PC-3 (cell line): ENCODE data around the gene MICALL1. TPM values are rescaled to one million over a fixed set of nuclear protein-coding genes. Genes with fewer than 3 reads are reported as not detected.
"Not testable (repeated sequence)": the region's sequence is repeated elsewhere in the genome, so short reads cannot be mapped to it uniquely, and the experiment has no call there.

Experiments used
- ATAC-seq: fragments of 200-7000 bp; cut with Tn5 transposase; 2 replicates; pipeline ENCODE4 v1.9.1; 2020; ENCODE audit warnings: mild to moderate bottlenecking, moderate library complexity
- BruUV-seq: library from RNA; stranded (reverse); fragments of 400-500 nt; replicated peaks from 2 replicates; lab custom pipeline; 2021; lab: Mats Ljungman, UMichigan
- CTCF ChIA-PET: fragments of 300-600 bp; sonication (Branson Sonifier 250); formaldehyde crosslinking; loops from one replicate; lab custom pipeline; 2022; ENCODE audit warnings: antibody characterized with exemption; lab: Charles Lee
- POLR2A ChIA-PET: fragments of 300-600 bp; sonication (Branson Sonifier 250); formaldehyde crosslinking; loops from one replicate; lab custom pipeline; 2022; ENCODE audit warnings: antibody characterized with exemption; ENCODE audit not compliant: unreplicated experiment; lab: Charles Lee
- DNase-seq: peaks from one replicate; pipeline ENCODE4 v3.0.0-alpha.2; 2015
- H2AFZ ChIP-seq: fragments of 300-600 bp; sonication (generic); 2 replicates; pipeline ENCODE4 v1.6.0; 2016; ENCODE audit warnings: antibody characterized with exemption, low read length
- H3F3A ChIP-seq: fragments of 300-600 bp; sonication (generic); one replicate; pipeline ENCODE4 v1.6.0; 2017; ENCODE audit warnings: antibody characterized with exemption, low read length, control low read depth, mild to moderate bottlenecking; ENCODE audit not compliant: unreplicated experiment
- H3K27ac ChIP-seq: fragments of 300-600 bp; sonication (generic); 2 replicates; pipeline ENCODE4 v1.5.1; 2016; ENCODE audit warnings: mild to moderate bottlenecking, low read length
- H3K27me3 ChIP-seq: fragments of 300-600 bp; sonication (generic); 2 replicates; pipeline ENCODE4 v1.6.1; 2016; ENCODE audit warnings: low read length, mixed read lengths
- H3K36me3 ChIP-seq: fragments of 300-600 bp; sonication (generic); 2 replicates; pipeline ENCODE4 v1.6.1; 2016; ENCODE audit warnings: low read depth, mixed run types, low read length, mixed read lengths
- H3K4me1 ChIP-seq: fragments of 300-600 bp; sonication (generic); 2 replicates; pipeline ENCODE4 v1.5.1; 2016; ENCODE audit warnings: low read length; ENCODE audit not compliant: insufficient read depth
- H3K4me2 ChIP-seq: fragments of 300-600 bp; sonication (generic); 2 replicates; pipeline ENCODE4 v1.6.0; 2016; ENCODE audit warnings: low read length
- H3K4me3 ChIP-seq: fragments of 300-600 bp; sonication (generic); 2 replicates; pipeline ENCODE4 v1.5.1; 2016; ENCODE audit warnings: mild to moderate bottlenecking, low read length, mixed read lengths
- H3K79me2 ChIP-seq: fragments of 300-600 bp; sonication (generic); 2 replicates; pipeline ENCODE4 v1.6.1; 2017; ENCODE audit warnings: low read length, mixed read lengths
- H3K9ac ChIP-seq: fragments of 300-600 bp; sonication (generic); 2 replicates; pipeline ENCODE4 v1.6.0; 2016; ENCODE audit warnings: mild to moderate bottlenecking, low read length
- H3K9me2 ChIP-seq: fragments of 300-600 bp; sonication (generic); replicated peaks from 2 replicates; pipeline ENCODE4 v1.6.1; 2016; ENCODE audit warnings: mixed run types, low read length, mixed read lengths
- H3K9me3 ChIP-seq: fragments of 300-600 bp; sonication (generic); 2 replicates; pipeline ENCODE4 v1.6.1; 2016; ENCODE audit warnings: low read length, mixed read lengths
- H4K20me1 ChIP-seq: fragments of 300-600 bp; sonication (generic); 2 replicates; pipeline ENCODE4 v1.6.1; 2016; ENCODE audit warnings: low read length, mixed read lengths
- EZH2 ChIP-seq: fragments of 300-600 bp; sonication (generic); IDR thresholded peaks from one replicate; pipeline ENCODE4 v1.6.1; 2017; ENCODE audit warnings: antibody characterized with exemption, mild to moderate bottlenecking, low read length; ENCODE audit not compliant: unreplicated experiment
- EZH2phosphoT487 ChIP-seq: fragments of 300-600 bp; sonication (generic); IDR thresholded peaks from 2 replicates; pipeline ENCODE4 v1.6.1; 2018; ENCODE audit warnings: mild to moderate bottlenecking, antibody characterized with exemption, low read length, borderline replicate concordance
- intact Hi-C: fragments of 100-400 bp; cut with micrococcal nuclease; formaldehyde crosslinking; loops from 2 replicates; pipeline ENCODE4 v1.9.0; 2023
- total RNA-seq: library from RNA; depleted of rRNA; stranded (reverse); fragments of >200 nt; gene quantifications from 2 replicates; pipeline ENCODE4 v1.2.3, GENCODE V29; 2014
- TF ChIP-seq, protein P1 (sequence below): fragments of 300-600 bp; sonication (generic); conservative IDR thresholded peaks from 2 replicates; pipeline ENCODE4 v1.5.1; 2017; ENCODE audit warnings: antibody characterized with exemption, low read depth, mild to moderate bottlenecking, low read length

MICALL1 gene
- total RNA-seq, 1 experiment from 2014 or later, result 20.1 TPM

DNA sequence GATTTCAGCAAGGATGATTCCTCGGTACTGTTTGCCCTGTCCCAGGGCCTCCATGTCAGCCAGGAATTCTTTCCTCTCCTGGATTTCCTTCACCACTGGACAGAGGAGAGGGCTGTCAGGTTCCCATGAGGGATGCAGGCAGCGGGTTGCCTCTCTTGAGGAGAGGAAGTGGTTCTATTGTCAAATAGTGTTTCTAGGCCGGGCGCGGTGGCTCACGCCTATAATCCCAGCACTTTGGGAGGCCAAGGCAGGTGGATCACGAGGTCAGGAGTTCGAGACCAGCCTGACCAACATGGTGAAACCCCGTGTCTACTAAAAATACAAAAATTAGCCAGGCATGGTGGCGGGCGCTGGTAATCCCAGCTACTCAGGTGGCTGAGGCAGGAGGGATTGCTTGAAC is 38.3 kb downstream of the MICALL1 start:
- DNase-seq, H3K79me2 ChIP-seq, H2AFZ ChIP-seq, H3K27ac ChIP-seq, H3K4me2 ChIP-seq, intact Hi-C loops, H3K4me3 ChIP-seq, H3F3A ChIP-seq, CTCF ChIA-PET, ATAC-seq, H3K27me3 ChIP-seq, H4K20me1 ChIP-seq, H3K9me2 ChIP-seq, BruUV-seq, POLR2A ChIA-PET, H3K9ac ChIP-seq, H3K9me3 ChIP-seq, H3K36me3 ChIP-seq: not testable (repeated sequence)
- H3K4me1 ChIP-seq, result peaks cover 12% of the 10 kb centered on the region

DNA sequence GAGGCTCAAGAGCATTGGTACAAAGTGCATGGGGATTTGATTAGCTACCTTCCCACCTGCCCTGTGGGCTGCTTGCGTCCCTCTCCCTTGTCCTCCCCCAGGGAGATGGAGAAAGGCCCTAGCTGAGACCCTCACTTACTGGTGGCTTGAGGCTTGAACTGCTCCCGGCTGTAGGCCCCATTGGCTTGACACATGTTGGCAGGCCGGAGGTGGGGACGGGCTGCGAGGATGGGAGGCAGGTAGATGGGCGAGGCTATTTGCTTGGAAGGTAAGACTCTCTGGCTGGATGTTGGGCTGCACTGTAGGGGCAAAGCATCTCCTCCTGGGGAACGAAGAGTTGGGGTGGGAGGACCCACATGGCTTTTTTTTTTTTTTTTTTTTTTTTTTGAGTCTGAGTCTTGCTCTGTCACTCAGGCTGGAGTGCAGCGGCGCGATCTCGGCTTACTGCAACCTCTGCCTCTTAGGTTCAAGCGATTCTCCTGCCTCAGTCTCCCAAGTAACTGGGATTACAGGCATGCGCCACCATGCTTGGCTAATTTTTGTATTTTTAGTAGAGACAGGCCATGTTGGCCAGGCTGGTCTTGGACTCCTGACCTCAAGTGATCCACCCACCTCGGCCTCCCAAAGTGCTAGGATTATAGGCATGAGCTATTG is 41.2 kb downstream of the MICALL1 start:
- intact Hi-C loops, ATAC-seq, H3K9me2 ChIP-seq, H2AFZ ChIP-seq, H3F3A ChIP-seq, H4K20me1 ChIP-seq, H3K4me2 ChIP-seq, H3K9me3 ChIP-seq, BruUV-seq, H3K9ac ChIP-seq, H3K79me2 ChIP-seq, H3K36me3 ChIP-seq, CTCF ChIA-PET, H3K27ac ChIP-seq, H3K27me3 ChIP-seq, H3K4me3 ChIP-seq, DNase-seq, POLR2A ChIA-PET: not testable (repeated sequence)
- peaks cover 12% of the 10 kb centered on the region for H3K4me1 ChIP-seq

DNA sequence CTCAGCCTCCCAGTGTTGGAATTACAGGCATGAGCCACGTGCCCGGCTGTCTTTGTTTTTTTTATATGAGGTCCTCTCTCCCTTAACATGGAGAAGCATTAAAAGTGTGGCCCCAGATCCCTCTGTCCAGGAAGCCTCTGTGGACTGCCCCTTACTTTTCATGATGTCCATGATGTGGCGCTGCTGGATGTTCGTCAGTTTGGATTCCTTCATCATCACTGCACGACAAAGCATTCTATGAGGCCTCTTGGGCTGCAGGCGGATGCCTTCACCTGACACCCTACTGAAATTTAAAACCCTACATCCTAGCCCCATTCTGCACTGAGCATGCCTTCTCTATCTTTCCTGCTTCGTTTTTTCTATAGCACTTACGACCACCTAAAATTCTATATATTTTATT is 45.2 kb downstream of the MICALL1 start:
- CTCF ChIA-PET, result no interaction called here

DNA sequence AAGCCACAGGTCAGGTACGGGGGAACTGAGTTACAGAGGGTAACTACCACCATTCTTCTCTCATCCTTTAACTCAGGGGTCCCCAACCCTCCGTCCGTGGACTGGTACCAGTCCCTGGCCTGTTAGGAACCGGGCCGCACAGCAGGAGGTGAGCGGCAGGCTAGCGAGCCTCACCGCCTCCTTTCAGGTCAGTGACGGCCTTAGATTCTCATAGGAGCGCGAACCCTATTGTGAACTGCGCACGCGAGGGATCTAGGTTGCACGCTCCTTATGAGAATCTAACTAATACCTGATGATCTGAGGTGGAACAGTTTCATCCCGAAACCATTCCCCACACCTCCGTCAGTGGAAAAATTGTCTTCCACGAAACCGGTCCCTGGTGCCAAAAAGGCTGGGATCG is 46.5 kb downstream of the MICALL1 start:
- Histone ChIP-seq H3K4me2 (peak overlapping the region; percentile 95), H2AFZ (peak overlapping the region; percentile 94), H3K4me3 (peak overlapping the region; percentile 96), H3K9ac (peak overlapping the region; percentile 96), H3K79me2 (peaks cover 21% of the 10 kb centered on the region)
- H3K9me3 ChIP-seq, H3F3A ChIP-seq, intact Hi-C loops, BruUV-seq, CTCF ChIA-PET, H3K27me3 ChIP-seq, DNase-seq, H4K20me1 ChIP-seq, H3K36me3 ChIP-seq, H3K4me1 ChIP-seq, H3K27ac ChIP-seq, H3K9me2 ChIP-seq: not testable (repeated sequence)
- POLR2A ChIA-PET, result interaction anchor here (0.7 kb wide), 1 partner anchor 9 kb away, joined by 3 read pairs; no protein-coding TSS in a partner anchor
- ATAC-seq, result peak; percentile 8; the same call in 1 of the 2 replicates

More for the DNA sequence above, 45.2 kb downstream of the MICALL1 start:
- DNase-seq, result no peak
- Histone ChIP-seq H3K36me3 (no peaks in the 10 kb centered on the region), H3K9ac (no peak overlapping the region), H3K4me1 (peaks cover 5% of the 10 kb centered on the region), H3K9me2 (no peaks in the 10 kb centered on the region), H3K79me2 (peaks cover 21% of the 10 kb centered on the region), H3K9me3 (no peaks in the 10 kb centered on the region), H3K27me3 (no peaks in the 10 kb centered on the region), H3K4me2 (no peak overlapping the region), H3K4me3 (no peak overlapping the region), H2AFZ (no peak overlapping the region), H4K20me1 (no peaks in the 10 kb centered on the region), H3K27ac (no peak overlapping the region), H3F3A (no peaks in the 10 kb centered on the region)
- TF ChIP-seq, protein P1, sequence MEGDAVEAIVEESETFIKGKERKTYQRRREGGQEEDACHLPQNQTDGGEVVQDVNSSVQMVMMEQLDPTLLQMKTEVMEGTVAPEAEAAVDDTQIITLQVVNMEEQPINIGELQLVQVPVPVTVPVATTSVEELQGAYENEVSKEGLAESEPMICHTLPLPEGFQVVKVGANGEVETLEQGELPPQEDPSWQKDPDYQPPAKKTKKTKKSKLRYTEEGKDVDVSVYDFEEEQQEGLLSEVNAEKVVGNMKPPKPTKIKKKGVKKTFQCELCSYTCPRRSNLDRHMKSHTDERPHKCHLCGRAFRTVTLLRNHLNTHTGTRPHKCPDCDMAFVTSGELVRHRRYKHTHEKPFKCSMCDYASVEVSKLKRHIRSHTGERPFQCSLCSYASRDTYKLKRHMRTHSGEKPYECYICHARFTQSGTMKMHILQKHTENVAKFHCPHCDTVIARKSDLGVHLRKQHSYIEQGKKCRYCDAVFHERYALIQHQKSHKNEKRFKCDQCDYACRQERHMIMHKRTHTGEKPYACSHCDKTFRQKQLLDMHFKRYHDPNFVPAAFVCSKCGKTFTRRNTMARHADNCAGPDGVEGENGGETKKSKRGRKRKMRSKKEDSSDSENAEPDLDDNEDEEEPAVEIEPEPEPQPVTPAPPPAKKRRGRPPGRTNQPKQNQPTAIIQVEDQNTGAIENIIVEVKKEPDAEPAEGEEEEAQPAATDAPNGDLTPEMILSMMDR, result no peak
- TF ChIP-seq EZH2phosphoT487 (no peak), EZH2 (no peak)
- POLR2A ChIA-PET, result no interaction called here
- intact Hi-C loops, result no loop called here
- ATAC-seq, result no peak
- no TSS peak for BruUV-seq
